HG03280 (cell line): ENCODE results near the gene ETFRF1.

Experiments
- ATAC-seq: cut with Tn5 transposase; IDR thresholded peaks from one replicate; pipeline ENCODE4 v1.9.1; 2021; ENCODE audit warnings: mild to moderate bottlenecking, moderate library complexity; ENCODE audit not compliant: unreplicated experiment

The ETFRF1 gene

GRCh38 chr12:25208554-25208953, 13.5 kb downstream of the ETFRF1 start:
- no peak for ATAC-seq

GRCh38 chr12:25213338-25213737, 18.3 kb downstream of the ETFRF1 start:
- no peak for ATAC-seq

GRCh38 chr12:25236190-25236589, 41.2 kb downstream of the ETFRF1 start:
- no peak for ATAC-seq

- no peak for ATAC-seq
Observed at GRCh38 chr12:25236626-25237025, 41.6 kb downstream of the ETFRF1 start.

- ATAC-seq, result no peak
Observed at GRCh38 chr12:25241167-25242020, 46.4 kb downstream of the ETFRF1 start.

GRCh38 chr12:25242981-25243679, 48.1 kb downstream of the ETFRF1 start:
- ATAC-seq, result no peak

- ATAC-seq, result no peak
Observed at GRCh38 chr12:25243680-25243990, 48.6 kb downstream of the ETFRF1 start.

- ATAC-seq, result no peak
Observed at GRCh38 chr12:25245491-25245890, 50.5 kb downstream of the ETFRF1 start.

GRCh38 chr12:25248137-25248536, 53.1 kb downstream of the ETFRF1 start:
- ATAC-seq, result no peak

GRCh38 chr12:25248732-25249131, 53.7 kb downstream of the ETFRF1 start:
- ATAC-seq, result no peak

GRCh38 chr12:25249931-25250738, 55.1 kb downstream of the ETFRF1 start:
- ATAC-seq, result peak; percentile 29

- ATAC-seq, result peak; percentile 86
Observed at GRCh38 chr12:25250744-25251730, 56.0 kb downstream of the ETFRF1 start, which contains the start of gene KRAS. TSS of gene KRAS (minus strand) at chr12:25250929.

GRCh38 chr12:25251769-25252168, 56.7 kb downstream of the ETFRF1 start:
- no peak for ATAC-seq

GRCh38 chr12:25252946-25253345, 57.9 kb downstream of the ETFRF1 start:
- no peak for ATAC-seq

GRCh38 chr12:25253371-25254068, 58.5 kb downstream of the ETFRF1 start:
- no peak for ATAC-seq

- no peak for ATAC-seq
Observed at GRCh38 chr12:25254271-25254880, 59.3 kb downstream of the ETFRF1 start.
